Adrenal gland (tissue), 19 donors: Measurements from ENCODE around the gene RHOB. TPM values are rescaled to one million over a fixed set of nuclear protein-coding genes. Genes with fewer than 3 reads are reported as not detected.

ENCODE experiments used
- DNase-seq, 7 donors: peaks; one replicate each; pipeline ENCODE4 v3.0.0-alpha.2; 2019 to 2020
- H3K27ac ChIP-seq, 5 donors: fragments of 200-600 bp; sonication (generic) in 4 of 5; 1 replicate in 3 of 5; 2 replicates in 2 of 5; pipeline versions ENCODE4 v1.5.1 to v1.8.0; 2016 to 2020; ENCODE audit warnings: mild to moderate bottlenecking in 1 of 5
- H3K27me3 ChIP-seq: fragments of 200-600 bp; 2 replicates; pipeline ENCODE4 v1.8.0; 2021
- H3K36me3 ChIP-seq, 2 donors: fragments of 200-600 bp; replicated peaks in 1 of 2; 1 replicate in 1 of 2; 2 replicates in 1 of 2; pipeline versions ENCODE4 v1.5.1 to v1.8.0; 2018 to 2022
- H3K4me1 ChIP-seq, 2 donors: fragments of 200-600 bp; replicated peaks in 1 of 2; 1 replicate in 1 of 2; 2 replicates in 1 of 2; pipeline versions ENCODE4 v1.5.1 to v1.8.0; 2018 to 2021
- H3K4me3 ChIP-seq, 4 donors: fragments of 200-600 bp; sonication (generic) in 3 of 4; one replicate each; pipeline ENCODE4 v1.5.1; 2016 to 2018
- H3K9me3 ChIP-seq, 3 donors: fragments of 200-600 bp; sonication (generic) in 1 of 3; replicated peaks in 1 of 3; 1 replicate in 2 of 3; 2 replicates in 1 of 3; pipeline versions ENCODE4 v1.5.1 to v1.8.0; 2016 to 2021
- CTCF ChIP-seq, 6 experiments: fragments of 450-650 bp in 4 of 6; fragments of 200-600 bp in 2 of 6; sonication (generic) in 1 of 6; IDR thresholded peaks; 1 replicate in 5 of 6; 2 replicates in 1 of 6; pipeline versions ENCODE4 v1.5.1 to v1.8.0; 2016 to 2021; ENCODE audit warnings: antibody characterized with exemption in 6 of 6, mild to moderate bottlenecking in 2 of 6, moderate library complexity in 1 of 6
- POLR2A ChIP-seq, 2 donors: fragments of 450-650 bp; IDR thresholded peaks; one replicate each; pipeline ENCODE4 v1.6.1; 2017; ENCODE audit warnings: antibody characterized with exemption in 2 of 2, mild to moderate bottlenecking in 2 of 2, moderate library complexity in 1 of 2
- WGBS, 4 donors: extraction: QIAGEN DNeasy Blood & Tissue Kit in 2 of 4; methylation state at CpG; one replicate each; pipeline versions ENCODE4 v1.1.5 to v1.1.7; 2013 to 2017; 5-methylcytosine and 5-hydroxymethylcytosine counted together
- intact Hi-C, 2 donors: fragments of 100-400 bp; cut with DNase I; formaldehyde crosslinking; loops; one replicate each; pipeline versions ENCODE4 v1.14.1 to v1.15.0; 2022 to 2023
- long read RNA-seq, 10 donors: library from polyadenylated mRNA in 3 of 10; unstranded in 2 of 10; stranded (forward) in 1 of 10; transcript quantifications; one replicate each; pipeline ENCODE4 v2.0.0 and lab custom pipeline, GENCODE V29; 2021 to 2026
- polyA plus RNA-seq, 3 donors: library from polyadenylated mRNA; stranded (reverse); fragments of 200-250 nt in 2 of 3; fragments of 350-450 nt in 1 of 3; fragmentation: Illumina TruSeq in 1 of 3; extraction: RNeasy Lipid Tissue Mini Kit (QIAGEN cat#74804) in 1 of 3; gene quantifications; one replicate each; pipeline ENCODE4 v1.2.3, GENCODE V29; 2013 to 2014
- total RNA-seq, 9 donors: library from RNA; depleted of rRNA in 4 of 9; stranded (reverse); fragments of >200 nt in 4 of 9; fragments of 120-200 nt in 1 of 9; fragmentation: NEBNext Ultra II Directional in 1 of 9; extraction: Animal tissue kit (Norgen Biotek cat#: 25700) in 1 of 9; gene quantifications; one replicate each; pipeline versions ENCODE4 v1.1.0 to v1.2.4, GENCODE V29; 2013 to 2023
- donor health status: healthy with polysubstance abuse.
- donor health status: Bipolar disorder and iron deficiency.
- donor health status: DM: yes; HTN: yes; CAD: no.
- donor health status: DM: no; HTN: no; CAD: no.
- donor health status: DM: no; HTN: no; CAD: no.
- donor health status: DM: yes; HTN: yes; CAD: no.

Gene RHOB
- total RNA-seq (1,000 to 10,000 TPM in 2 of 9 donors, 100 to 1,000 TPM in 7; 299 to 1,281 (median 728) TPM), polyA plus RNA-seq (100 to 1,000 TPM; 130 to 271 (median 232) TPM)
- long read RNA-seq, donor 1, transcript RHOB-201 (1 exons, 2,372 nt): major isoform, 607 of 607 reads
- long read RNA-seq, donor 1, partial matches to known transcripts: 0 of 607 reads
- long read RNA-seq, donor 1, other reads (novel, unspliced or antisense): 0 of 607 reads
- long read RNA-seq, donor 2, transcript RHOB-201 (1 exons, 2,372 nt): major isoform, 1,058 of 1,058 reads
- long read RNA-seq, donor 2, partial matches to known transcripts: 0 of 1,058 reads
- long read RNA-seq, donor 2, other reads (novel, unspliced or antisense): 0 of 1,058 reads
- long read RNA-seq, donor 3, transcript RHOB-201 (1 exons, 2,372 nt): major isoform, 447 of 447 reads
- long read RNA-seq, donor 3, partial matches to known transcripts: 0 of 447 reads
- long read RNA-seq, donor 3, other reads (novel, unspliced or antisense): 0 of 447 reads
- long read RNA-seq, donor 4, transcript RHOB-201 (1 exons, 2,372 nt): major isoform, 19 of 19 reads
- long read RNA-seq, donor 4, partial matches to known transcripts: 0 of 19 reads
- long read RNA-seq, donor 4, other reads (novel, unspliced or antisense): 0 of 19 reads
- long read RNA-seq, donor 5, transcript RHOB-201 (1 exons, 2,372 nt): major isoform, 375 of 375 reads
- long read RNA-seq, donor 5, partial matches to known transcripts: 0 of 375 reads
- long read RNA-seq, donor 5, other reads (novel, unspliced or antisense): 0 of 375 reads
- long read RNA-seq, donor 6, transcript RHOB-201 (1 exons, 2,372 nt): major isoform, 10 of 10 reads
- long read RNA-seq, donor 6, partial matches to known transcripts: 0 of 10 reads
- long read RNA-seq, donor 6, other reads (novel, unspliced or antisense): 0 of 10 reads
- long read RNA-seq, donor 7, transcript RHOB-201 (1 exons, 2,372 nt): major isoform, 334 of 334 reads
- long read RNA-seq, donor 7, partial matches to known transcripts: 0 of 334 reads
- long read RNA-seq, donor 7, other reads (novel, unspliced or antisense): 0 of 334 reads
- long read RNA-seq, donor 8, transcript RHOB-201 (1 exons, 2,372 nt): major isoform, 770 of 770 reads
- long read RNA-seq, donor 8, partial matches to known transcripts: 0 of 770 reads
- long read RNA-seq, donor 8, other reads (novel, unspliced or antisense): 0 of 770 reads
- long read RNA-seq, donor 9, transcript RHOB-201 (1 exons, 2,372 nt): major isoform, 350 of 350 reads
- long read RNA-seq, donor 9, partial matches to known transcripts: 0 of 350 reads
- long read RNA-seq, donor 9, other reads (novel, unspliced or antisense): 0 of 350 reads
- long read RNA-seq, donor 10, transcript RHOB-201 (1 exons, 2,372 nt): major isoform, 116 of 116 reads
- long read RNA-seq, donor 10, partial matches to known transcripts: 0 of 116 reads
- long read RNA-seq, donor 10, other reads (novel, unspliced or antisense): 0 of 116 reads

- Histone ChIP-seq H3K9me3 (no peaks in the 10 kb centered on the region), H3K27me3 (no peaks in the 10 kb centered on the region), H3K27ac (peak within 1 kb of the TSS; percentile 95 to 99 (median 98)), H3K4me3 (peak within 1 kb of the TSS; percentile 77 to 99 (median 90)), H3K36me3 (peaks cover 0 to 17% of the 10 kb centered on the region in 2 donors), H3K4me1 (peaks cover 40% of the 10 kb centered on the region in 2 donors)
- WGBS, 4 donors: 0 to 1% (median 0%) methylated on average over 2 to 60 of the region's 60 CpGs
- intact Hi-C loops: loop anchor here in 1 of 2 donors (5.0 kb wide), 1 partner anchor 190 kb away; no protein-coding TSS in a partner anchor
- TF ChIP-seq POLR2A (IDR thresholded peaks at IDR 0.05) (peak; percentile 100), CTCF (IDR thresholded peaks at IDR 0.05) (peak in 1 of 6 experiments; percentile 36)
- DNase-seq: peak; percentile 97 to 100 (median 99)
Observed at GRCh38 chr2:20446917-20447436, at the start of gene RHOB. Gene RHOB, plus strand, starts transcription at chr2:20447074. Its CDS starts 392 bp downstream, at chr2:20447466.

GRCh38 chr2:20397811-20398447 lies 48.9 kb upstream of the RHOB start:
- intact Hi-C loops: no loop called here
- 90 to 98% (median 95%) methylated on average over 5 of the region's 5 CpGs for WGBS, 4 donors
- no peak overlapping the region for H3K27ac ChIP-seq
- H3K4me1 ChIP-seq: no peaks in the 10 kb centered on the region
- no peaks in the 10 kb centered on the region for H3K9me3 ChIP-seq
- peak in 1 of 7 donors; percentile 25 for DNase-seq
- no peaks in the 10 kb centered on the region for H3K27me3 ChIP-seq
- H3K4me3 ChIP-seq: no peak overlapping the region
- H3K36me3 ChIP-seq: no peaks in the 10 kb centered on the region
- TF ChIP-seq CTCF (IDR thresholded peaks at IDR 0.05) (no peak), POLR2A (IDR thresholded peaks at IDR 0.05) (no peak)

GRCh38 chr2:20398956-20399567 lies 47.8 kb upstream of the RHOB start:
- Histone ChIP-seq H3K27me3 (no peaks in the 10 kb centered on the region), H3K4me3 (no peak overlapping the region), H3K27ac (no peak overlapping the region), H3K9me3 (no peaks in the 10 kb centered on the region), H3K36me3 (no peaks in the 10 kb centered on the region), H3K4me1 (no peaks in the 10 kb centered on the region)
- peak in 4 of 7 donors; percentile 23 to 52 (median 36) for DNase-seq
- intact Hi-C loops: no loop called here
- 64 to 70% (median 69%) methylated on average over 7 of the region's 7 CpGs for WGBS, 4 donors
- TF ChIP-seq CTCF (IDR thresholded peaks at IDR 0.05) (no peak), POLR2A (IDR thresholded peaks at IDR 0.05) (no peak)
